ENCODE measurements around the gene P2RX5. TPM values are rescaled to one million over a fixed set of nuclear protein-coding genes. Genes with fewer than 3 reads are reported as not detected.

The P2RX5 gene
- total RNA-seq, 1 experiment from 2014 or later = 14.9 TPM

DNA sequence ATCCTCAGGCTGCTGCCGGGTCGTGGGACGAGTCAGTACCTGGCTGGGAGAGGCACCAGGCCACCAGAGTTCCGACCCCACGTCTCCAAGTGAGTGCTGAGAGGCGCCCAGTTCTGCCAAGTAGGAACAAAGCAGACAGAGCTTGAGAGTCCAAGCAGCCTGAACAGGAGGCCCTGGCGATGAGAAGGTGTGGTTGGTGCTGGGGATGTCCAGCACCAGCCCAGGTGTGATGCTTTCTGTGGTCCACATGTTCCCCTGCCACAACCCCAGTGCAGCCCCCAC is 38.4 kb downstream of the P2RX5 start:
- H3K9me3 ChIP-seq (ENCODE audit: control insufficient read depth, insufficient read depth, low read depth, low read length) = no peaks in the 10 kb centered on the region
- in situ Hi-C loops (cut with HindIII; ENCODE audit: low pct_unique_long_range_greater_than_20kb, low sequenced_read_pairs) = no loop called here
- no peak overlapping the region for H3K4me3 ChIP-seq (ENCODE audit: low read depth in 2 of 2, low read length in 2 of 2)
- POLR2A ChIA-PET = interaction anchor here (1.0 kb wide), 1 partner anchor 21 kb away, joined by 3 read pairs; the partner anchor contains the start of genes CTNS and SHPK
- intact Hi-C loops (cut with micrococcal nuclease; ENCODE audit: unreplicated experiment) = no loop called here
- peaks cover 18% of the 10 kb centered on the region for H3K4me1 ChIP-seq (ENCODE audit: control insufficient read depth, insufficient read depth, low read length)
- TF ChIP-seq SIN3A (IDR thresholded peaks at IDR 0.05; ENCODE audit: borderline replicate concordance, insufficient read depth, low read depth, low read length) (no peak), POLR2AphosphoS5 (IDR thresholded peaks at IDR 0.05; ENCODE audit: low read depth, low read length) (no peak), TCF7L2 (IDR thresholded peaks at IDR 0.05; ENCODE audit: low read depth, low read length) (no peak)
- TF ChIP-seq, protein P1, sequence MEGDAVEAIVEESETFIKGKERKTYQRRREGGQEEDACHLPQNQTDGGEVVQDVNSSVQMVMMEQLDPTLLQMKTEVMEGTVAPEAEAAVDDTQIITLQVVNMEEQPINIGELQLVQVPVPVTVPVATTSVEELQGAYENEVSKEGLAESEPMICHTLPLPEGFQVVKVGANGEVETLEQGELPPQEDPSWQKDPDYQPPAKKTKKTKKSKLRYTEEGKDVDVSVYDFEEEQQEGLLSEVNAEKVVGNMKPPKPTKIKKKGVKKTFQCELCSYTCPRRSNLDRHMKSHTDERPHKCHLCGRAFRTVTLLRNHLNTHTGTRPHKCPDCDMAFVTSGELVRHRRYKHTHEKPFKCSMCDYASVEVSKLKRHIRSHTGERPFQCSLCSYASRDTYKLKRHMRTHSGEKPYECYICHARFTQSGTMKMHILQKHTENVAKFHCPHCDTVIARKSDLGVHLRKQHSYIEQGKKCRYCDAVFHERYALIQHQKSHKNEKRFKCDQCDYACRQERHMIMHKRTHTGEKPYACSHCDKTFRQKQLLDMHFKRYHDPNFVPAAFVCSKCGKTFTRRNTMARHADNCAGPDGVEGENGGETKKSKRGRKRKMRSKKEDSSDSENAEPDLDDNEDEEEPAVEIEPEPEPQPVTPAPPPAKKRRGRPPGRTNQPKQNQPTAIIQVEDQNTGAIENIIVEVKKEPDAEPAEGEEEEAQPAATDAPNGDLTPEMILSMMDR (IDR thresholded peaks at IDR 0.05) = no peak
- TF ChIP-seq, protein P2, sequence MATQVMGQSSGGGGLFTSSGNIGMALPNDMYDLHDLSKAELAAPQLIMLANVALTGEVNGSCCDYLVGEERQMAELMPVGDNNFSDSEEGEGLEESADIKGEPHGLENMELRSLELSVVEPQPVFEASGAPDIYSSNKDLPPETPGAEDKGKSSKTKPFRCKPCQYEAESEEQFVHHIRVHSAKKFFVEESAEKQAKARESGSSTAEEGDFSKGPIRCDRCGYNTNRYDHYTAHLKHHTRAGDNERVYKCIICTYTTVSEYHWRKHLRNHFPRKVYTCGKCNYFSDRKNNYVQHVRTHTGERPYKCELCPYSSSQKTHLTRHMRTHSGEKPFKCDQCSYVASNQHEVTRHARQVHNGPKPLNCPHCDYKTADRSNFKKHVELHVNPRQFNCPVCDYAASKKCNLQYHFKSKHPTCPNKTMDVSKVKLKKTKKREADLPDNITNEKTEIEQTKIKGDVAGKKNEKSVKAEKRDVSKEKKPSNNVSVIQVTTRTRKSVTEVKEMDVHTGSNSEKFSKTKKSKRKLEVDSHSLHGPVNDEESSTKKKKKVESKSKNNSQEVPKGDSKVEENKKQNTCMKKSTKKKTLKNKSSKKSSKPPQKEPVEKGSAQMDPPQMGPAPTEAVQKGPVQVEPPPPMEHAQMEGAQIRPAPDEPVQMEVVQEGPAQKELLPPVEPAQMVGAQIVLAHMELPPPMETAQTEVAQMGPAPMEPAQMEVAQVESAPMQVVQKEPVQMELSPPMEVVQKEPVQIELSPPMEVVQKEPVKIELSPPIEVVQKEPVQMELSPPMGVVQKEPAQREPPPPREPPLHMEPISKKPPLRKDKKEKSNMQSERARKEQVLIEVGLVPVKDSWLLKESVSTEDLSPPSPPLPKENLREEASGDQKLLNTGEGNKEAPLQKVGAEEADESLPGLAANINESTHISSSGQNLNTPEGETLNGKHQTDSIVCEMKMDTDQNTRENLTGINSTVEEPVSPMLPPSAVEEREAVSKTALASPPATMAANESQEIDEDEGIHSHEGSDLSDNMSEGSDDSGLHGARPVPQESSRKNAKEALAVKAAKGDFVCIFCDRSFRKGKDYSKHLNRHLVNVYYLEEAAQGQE (IDR thresholded peaks at IDR 0.05; ENCODE audit: insufficient read depth in 1 of 2, low read depth in 2 of 2, low read length in 1 of 2) = no peak
- DNase-seq (ENCODE audit: low read depth, low spot score) = no peak
- no peaks in the 10 kb centered on the region for H3K27me3 ChIP-seq (ENCODE audit: control insufficient read depth, insufficient read depth, low read length)
- BruUV-seq (replicated peaks) = no TSS peak
- CTCF ChIA-PET = no interaction called here
- ATAC-seq = no peak
- no peak overlapping the region for H3K27ac ChIP-seq (ENCODE audit: low read length)
- H3K36me3 ChIP-seq (ENCODE audit: control insufficient read depth, insufficient read depth, low read length) = no peaks in the 10 kb centered on the region

DNA sequence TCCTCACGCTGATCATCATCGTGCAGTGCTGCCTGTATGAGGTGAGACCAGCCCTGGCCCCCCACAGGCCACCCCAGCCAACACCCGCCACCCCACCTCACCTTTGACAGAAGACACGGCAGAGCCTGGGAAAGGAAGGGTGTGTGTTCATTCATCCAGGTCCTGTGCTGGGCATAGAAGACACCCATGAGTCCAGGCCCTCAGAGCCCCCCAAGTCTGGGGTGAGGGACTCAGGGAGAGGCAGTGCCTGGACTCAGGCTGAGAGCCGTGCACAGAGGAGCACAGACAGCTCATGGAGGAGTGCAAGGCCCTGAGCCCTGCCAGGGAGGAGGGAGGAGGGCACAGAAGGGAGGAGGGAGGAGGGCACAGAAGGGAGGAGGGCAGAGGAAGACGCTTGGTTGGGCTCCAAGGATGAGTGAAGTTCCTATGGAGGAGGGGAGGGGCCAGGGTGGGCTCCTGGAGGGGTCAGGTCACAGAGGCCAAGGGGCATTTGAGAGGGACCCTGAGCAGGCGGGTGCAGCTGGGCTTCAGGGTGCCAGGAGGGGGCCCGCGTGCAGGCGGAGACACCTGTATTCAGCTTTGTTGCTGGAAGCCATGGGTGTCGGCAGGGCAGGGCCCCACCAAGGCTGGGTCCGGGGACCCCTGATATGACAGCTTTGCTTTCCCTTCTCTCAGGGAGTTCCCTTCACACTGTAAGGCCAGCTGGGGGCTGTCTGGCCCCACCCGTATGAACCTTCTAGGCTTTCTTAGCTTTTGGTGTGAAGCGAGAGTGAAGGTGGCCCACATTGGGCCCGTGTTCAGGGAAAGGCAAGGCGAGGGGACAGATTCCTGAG is 39.0 kb downstream of the P2RX5 start:
- Histone ChIP-seq H3K27ac (ENCODE audit: low read length) (no peak overlapping the region), H3K36me3 (ENCODE audit: control insufficient read depth, insufficient read depth, low read length) (no peaks in the 10 kb centered on the region), H3K27me3 (ENCODE audit: control insufficient read depth, insufficient read depth, low read length) (no peaks in the 10 kb centered on the region), H3K4me3 (ENCODE audit: low read depth in 2 of 2, low read length in 2 of 2) (no peak overlapping the region), H3K4me1 (ENCODE audit: control insufficient read depth, insufficient read depth, low read length) (peaks cover 18% of the 10 kb centered on the region), H3K9me3 (ENCODE audit: control insufficient read depth, insufficient read depth, low read depth, low read length) (no peaks in the 10 kb centered on the region)
- ATAC-seq (no peak), DNase-seq (ENCODE audit: low read depth, low spot score) (no peak)
- TF ChIP-seq, protein P1 (IDR thresholded peaks at IDR 0.05) = no peak
- TF ChIP-seq, protein P2 (IDR thresholded peaks at IDR 0.05; ENCODE audit: insufficient read depth in 1 of 2, low read depth in 2 of 2, low read length in 1 of 2) = no peak
- TF ChIP-seq TCF7L2 (IDR thresholded peaks at IDR 0.05; ENCODE audit: low read depth, low read length) (no peak), SIN3A (IDR thresholded peaks at IDR 0.05; ENCODE audit: borderline replicate concordance, insufficient read depth, low read depth, low read length) (no peak), POLR2AphosphoS5 (IDR thresholded peaks at IDR 0.05; ENCODE audit: low read depth, low read length) (no peak)
- ChIA-PET POLR2A (interaction anchor here (0.6 to 1.0 kb wide), 2 partner anchors 21 to 464 kb away, joined by 3 read pairs; partner anchors contain the start of genes CTNS and SHPK), CTCF (no interaction called here)
- no TSS peak for BruUV-seq (replicated peaks)
- intact Hi-C loops (cut with micrococcal nuclease; ENCODE audit: unreplicated experiment) (no loop called here), in situ Hi-C loops (cut with HindIII; ENCODE audit: low pct_unique_long_range_greater_than_20kb, low sequenced_read_pairs) (no loop called here)

All from Panc1 (cell line).